WTC11 (cell line): ENCODE results near the gene GUCA1A.

ENCODE experiments used
- CTCF ChIP-seq: fragments of 200-600 bp; IDR thresholded peaks from 2 replicates; pipeline ENCODE4 v1.8.0; 2022; ENCODE audit warnings: antibody characterized with exemption
- MAX ChIP-seq: sonication (generic); formaldehyde crosslinking; IDR thresholded peaks from 2 replicates; pipeline ENCODE4 v1.8.0; 2022; ENCODE audit warnings: mild to moderate bottlenecking, missing genetic modification reagents
- MYBL2 ChIP-seq: sonication (generic); formaldehyde crosslinking; IDR thresholded peaks from 2 replicates; pipeline ENCODE4 v1.8.1; 2023; ENCODE audit warnings: mild to moderate bottlenecking, moderate library complexity, missing genetic modification reagents
- NFE2L1 ChIP-seq: sonication (generic); formaldehyde crosslinking; IDR thresholded peaks from 2 replicates; pipeline ENCODE4 v1.8.1; 2023; ENCODE audit warnings: missing genetic modification reagents
- USF2 ChIP-seq: sonication (generic); formaldehyde crosslinking; IDR thresholded peaks from 2 replicates; pipeline ENCODE4 v1.8.1; 2023; ENCODE audit warnings: mild to moderate bottlenecking, missing genetic modification reagents, moderate library complexity
- ZNF263 ChIP-seq: sonication (generic); formaldehyde crosslinking; IDR thresholded peaks from 2 replicates; pipeline ENCODE4 v1.8.1; 2022; ENCODE audit warnings: low read depth, mild to moderate bottlenecking, moderate library complexity, missing genetic modification reagents
- ZNF423 ChIP-seq: fragments of 250-450 bp; sonication (Bioruptor Pico); IDR thresholded peaks from 2 replicates; pipeline ENCODE4 v2.1.2; 2022; ENCODE audit warnings: mild to moderate bottlenecking, moderate library complexity
- ZNF671 ChIP-seq: fragments of 250-450 bp; sonication (Bioruptor Pico); IDR thresholded peaks from 2 replicates; pipeline ENCODE4 v1.8.0; 2021; ENCODE audit warnings: mild to moderate bottlenecking
- TF ChIP-seq, protein P1 (sequence below): sonication (generic); formaldehyde crosslinking; IDR thresholded peaks from 2 replicates; pipeline ENCODE4 v1.8.1; 2023; ENCODE audit warnings: mild to moderate bottlenecking, missing genetic modification reagents, moderate library complexity

- TF ChIP-seq NFE2L1 (CRISPR knock-in tag) (no peak), CTCF (no peak), ZNF671 (CRISPR knock-in tag) (no peak), MAX (CRISPR knock-in tag) (no peak), ZNF263 (CRISPR knock-in tag) (no peak), USF2 (CRISPR knock-in tag) (no peak), ZNF423 (CRISPR knock-in tag) (no peak), MYBL2 (no peak)
- TF ChIP-seq, protein P1, sequence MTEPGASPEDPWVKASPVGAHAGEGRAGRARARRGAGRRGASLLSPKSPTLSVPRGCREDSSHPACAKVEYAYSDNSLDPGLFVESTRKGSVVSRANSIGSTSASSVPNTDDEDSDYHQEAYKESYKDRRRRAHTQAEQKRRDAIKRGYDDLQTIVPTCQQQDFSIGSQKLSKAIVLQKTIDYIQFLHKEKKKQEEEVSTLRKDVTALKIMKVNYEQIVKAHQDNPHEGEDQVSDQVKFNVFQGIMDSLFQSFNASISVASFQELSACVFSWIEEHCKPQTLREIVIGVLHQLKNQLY (CRISPR knock-in tag): no peak
Observed at GRCh38 chr6:42150254-42150653, 22.9 kb upstream of the GUCA1A start.
